SK-N-SH treated with all-trans-retinoic acid at 6 μM for 48 hours (cell line): ENCODE results near the gene ECE1.

Experiments
- ATAC-seq: fragments of 200-7000 bp; cut with Tn5 transposase; 3 replicates; pipeline ENCODE4 v1.9.1; 2020; ENCODE audit warnings: mild to moderate bottlenecking, moderate library complexity
- ARNTL ChIP-seq: fragments of 450-650 bp; formaldehyde crosslinking; IDR thresholded peaks from 2 replicates; pipeline ENCODE4 v1.5.0; 2020; ENCODE audit warnings: low read depth, mild to moderate bottlenecking, moderate library complexity, borderline replicate concordance
- BACH2 ChIP-seq: fragments of 250-450 bp; sonication (Bioruptor Pico); IDR thresholded peaks from 2 replicates; pipeline ENCODE4 v1.9.0; 2021; ENCODE audit warnings: mild to moderate bottlenecking, borderline replicate concordance
- CSDC2 ChIP-seq: fragments of 250-450 bp; sonication (Bioruptor Pico); IDR thresholded peaks from 2 replicates; pipeline ENCODE4 v1.5.0; 2020; ENCODE audit warnings: mild to moderate bottlenecking, moderate library complexity
- ESRRG ChIP-seq: fragments of 250-450 bp; sonication (Bioruptor Pico); IDR thresholded peaks from 2 replicates; pipeline ENCODE4 v1.6.1; 2021; ENCODE audit warnings: mild to moderate bottlenecking
- GLIS3 ChIP-seq: fragments of 250-450 bp; sonication (Bioruptor Pico); IDR thresholded peaks from 2 replicates; pipeline ENCODE4 v1.5.0; 2020; ENCODE audit warnings: mild to moderate bottlenecking, moderate library complexity
- ISL1 ChIP-seq: fragments of 250-450 bp; sonication (Bioruptor Pico); IDR thresholded peaks from 2 replicates; pipeline ENCODE4 v2.1.2; 2022; ENCODE audit warnings: mild to moderate bottlenecking, moderate library complexity
- PPARA ChIP-seq: fragments of 250-450 bp; sonication (Bioruptor Pico); IDR thresholded peaks from 2 replicates; pipeline ENCODE4 v1.5.0; 2020; ENCODE audit warnings: mild to moderate bottlenecking, borderline replicate concordance
- RARB ChIP-seq: fragments of 250-450 bp; sonication (Bioruptor Pico); IDR thresholded peaks from 2 replicates; pipeline ENCODE4 v1.8.0; 2021; ENCODE audit warnings: mild to moderate bottlenecking, moderate library complexity
- SNAI2 ChIP-seq: fragments of 250-450 bp; sonication (Bioruptor Pico); IDR thresholded peaks from 2 replicates; pipeline ENCODE4 v1.5.0; 2020; ENCODE audit warnings: mild to moderate bottlenecking, moderate library complexity
- TOX ChIP-seq: fragments of 250-450 bp; sonication (Bioruptor Pico); IDR thresholded peaks from 2 replicates; pipeline ENCODE4 v1.8.0; 2021; ENCODE audit warnings: mild to moderate bottlenecking, moderate library complexity, borderline replicate concordance
- ZC3H10 ChIP-seq: fragments of 250-450 bp; sonication (Bioruptor Pico); IDR thresholded peaks from 2 replicates; pipeline ENCODE4 v1.5.1; 2021; ENCODE audit warnings: mild to moderate bottlenecking, moderate library complexity
- ZFP3 ChIP-seq: fragments of 250-450 bp; sonication (Bioruptor Pico); IDR thresholded peaks from 2 replicates; pipeline ENCODE4 v1.5.0; 2020; ENCODE audit warnings: mild to moderate bottlenecking, moderate library complexity
- ZFP30 ChIP-seq: fragments of 450-650 bp; formaldehyde crosslinking; IDR thresholded peaks from 2 replicates; pipeline ENCODE4 v1.5.0; 2022; ENCODE audit warnings: mild to moderate bottlenecking, moderate library complexity
- ZNF70 ChIP-seq: fragments of 450-650 bp; formaldehyde crosslinking; IDR thresholded peaks from 2 replicates; pipeline ENCODE4 v1.5.0; 2020; ENCODE audit warnings: mild to moderate bottlenecking, moderate library complexity
- ZNF8 ChIP-seq: fragments of 450-650 bp; formaldehyde crosslinking; IDR thresholded peaks from 2 replicates; pipeline ENCODE4 v1.5.0; 2020; ENCODE audit warnings: mild to moderate bottlenecking, moderate library complexity
- TF ChIP-seq, protein P1 (sequence below): fragments of 250-450 bp; sonication (Bioruptor Pico); IDR thresholded peaks from 2 replicates; pipeline ENCODE4 v1.5.1; 2021; ENCODE audit warnings: mild to moderate bottlenecking, moderate library complexity
- TF ChIP-seq, protein P2 (sequence below): fragments of 250-450 bp; sonication (Bioruptor Pico); IDR thresholded peaks from 2 replicates; pipeline ENCODE4 v1.8.0; 2021; ENCODE audit warnings: low read depth, mild to moderate bottlenecking, moderate library complexity, borderline replicate concordance
- TF ChIP-seq, protein P3 (sequence below): fragments of 250-450 bp; sonication (Bioruptor Pico); IDR thresholded peaks from 2 replicates; pipeline ENCODE4 v1.8.0; 2020; ENCODE audit warnings: mild to moderate bottlenecking, moderate library complexity, borderline replicate concordance
- TF ChIP-seq, protein P4 (sequence below): fragments of 250-450 bp; sonication (Bioruptor Pico); IDR thresholded peaks from 2 replicates; pipeline ENCODE4 v1.5.0; 2020; ENCODE audit warnings: mild to moderate bottlenecking, moderate library complexity

The ECE1 gene

DNA sequence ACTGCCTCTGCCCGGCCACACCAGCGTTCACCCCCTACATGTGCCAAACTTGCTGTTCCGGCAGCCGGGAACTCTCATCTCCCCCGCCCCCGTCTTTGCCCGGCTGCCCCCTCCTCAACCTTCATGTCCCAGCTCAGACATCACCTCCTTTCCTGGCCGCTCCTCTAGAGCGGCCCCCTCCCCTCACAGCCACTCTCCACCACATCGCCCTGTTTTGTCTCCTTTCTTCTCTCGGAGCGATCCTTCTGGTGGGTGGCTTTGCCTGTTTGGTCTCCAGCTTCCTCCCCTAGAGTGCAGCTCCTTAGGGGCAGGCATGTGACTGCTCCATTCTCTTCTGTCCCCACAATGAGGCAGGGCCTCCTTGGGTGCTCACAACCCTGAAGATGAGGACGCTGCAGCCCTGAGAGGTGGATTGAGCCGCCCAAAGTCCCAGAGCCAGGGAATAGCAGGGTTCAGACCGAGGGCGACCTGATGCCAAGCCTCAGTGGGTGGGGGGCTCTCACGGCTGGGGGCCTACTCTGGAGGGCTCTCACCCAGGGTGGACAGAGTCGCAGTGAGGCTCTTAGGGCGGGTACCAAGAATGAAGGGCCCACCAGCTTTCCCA lies 44.9 kb upstream of the ECE1 start:
- TF ChIP-seq ARNTL (CRISPR knock-in tag) (no peak), ISL1 (no peak), CSDC2 (no peak), TOX (CRISPR knock-in tag) (no peak), ZNF8 (CRISPR knock-in tag) (no peak), SNAI2 (CRISPR knock-in tag) (no peak), ZC3H10 (CRISPR knock-in tag) (no peak), ESRRG (CRISPR knock-in tag) (no peak), ZFP3 (CRISPR knock-in tag) (no peak), ZFP30 (CRISPR knock-in tag) (no peak), PPARA (CRISPR knock-in tag) (no peak), ZNF70 (CRISPR knock-in tag) (no peak)
- TF ChIP-seq, protein P1, sequence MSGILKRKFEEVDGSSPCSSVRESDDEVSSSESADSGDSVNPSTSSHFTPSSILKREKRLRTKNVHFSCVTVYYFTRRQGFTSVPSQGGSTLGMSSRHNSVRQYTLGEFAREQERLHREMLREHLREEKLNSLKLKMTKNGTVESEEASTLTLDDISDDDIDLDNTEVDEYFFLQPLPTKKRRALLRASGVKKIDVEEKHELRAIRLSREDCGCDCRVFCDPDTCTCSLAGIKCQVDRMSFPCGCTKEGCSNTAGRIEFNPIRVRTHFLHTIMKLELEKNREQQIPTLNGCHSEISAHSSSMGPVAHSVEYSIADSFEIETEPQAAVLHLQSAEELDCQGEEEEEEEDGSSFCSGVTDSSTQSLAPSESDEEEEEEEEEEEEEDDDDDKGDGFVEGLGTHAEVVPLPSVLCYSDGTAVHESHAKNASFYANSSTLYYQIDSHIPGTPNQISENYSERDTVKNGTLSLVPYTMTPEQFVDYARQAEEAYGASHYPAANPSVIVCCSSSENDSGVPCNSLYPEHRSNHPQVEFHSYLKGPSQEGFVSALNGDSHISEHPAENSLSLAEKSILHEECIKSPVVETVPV (CRISPR knock-in tag): no peak
- TF ChIP-seq, protein P2, sequence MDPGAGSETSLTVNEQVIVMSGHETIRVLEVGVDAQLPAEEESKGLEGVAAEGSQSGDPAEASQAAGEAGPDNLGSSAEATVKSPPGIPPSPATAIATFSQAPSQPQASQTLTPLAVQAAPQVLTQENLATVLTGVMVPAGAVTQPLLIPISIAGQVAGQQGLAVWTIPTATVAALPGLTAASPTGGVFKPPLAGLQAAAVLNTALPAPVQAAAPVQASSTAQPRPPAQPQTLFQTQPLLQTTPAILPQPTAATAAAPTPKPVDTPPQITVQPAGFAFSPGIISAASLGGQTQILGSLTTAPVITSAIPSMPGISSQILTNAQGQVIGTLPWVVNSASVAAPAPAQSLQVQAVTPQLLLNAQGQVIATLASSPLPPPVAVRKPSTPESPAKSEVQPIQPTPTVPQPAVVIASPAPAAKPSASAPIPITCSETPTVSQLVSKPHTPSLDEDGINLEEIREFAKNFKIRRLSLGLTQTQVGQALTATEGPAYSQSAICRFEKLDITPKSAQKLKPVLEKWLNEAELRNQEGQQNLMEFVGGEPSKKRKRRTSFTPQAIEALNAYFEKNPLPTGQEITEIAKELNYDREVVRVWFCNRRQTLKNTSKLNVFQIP: no peak
- peak; percentile 3; the same call in 2 of the 3 replicates for ATAC-seq

DNA sequence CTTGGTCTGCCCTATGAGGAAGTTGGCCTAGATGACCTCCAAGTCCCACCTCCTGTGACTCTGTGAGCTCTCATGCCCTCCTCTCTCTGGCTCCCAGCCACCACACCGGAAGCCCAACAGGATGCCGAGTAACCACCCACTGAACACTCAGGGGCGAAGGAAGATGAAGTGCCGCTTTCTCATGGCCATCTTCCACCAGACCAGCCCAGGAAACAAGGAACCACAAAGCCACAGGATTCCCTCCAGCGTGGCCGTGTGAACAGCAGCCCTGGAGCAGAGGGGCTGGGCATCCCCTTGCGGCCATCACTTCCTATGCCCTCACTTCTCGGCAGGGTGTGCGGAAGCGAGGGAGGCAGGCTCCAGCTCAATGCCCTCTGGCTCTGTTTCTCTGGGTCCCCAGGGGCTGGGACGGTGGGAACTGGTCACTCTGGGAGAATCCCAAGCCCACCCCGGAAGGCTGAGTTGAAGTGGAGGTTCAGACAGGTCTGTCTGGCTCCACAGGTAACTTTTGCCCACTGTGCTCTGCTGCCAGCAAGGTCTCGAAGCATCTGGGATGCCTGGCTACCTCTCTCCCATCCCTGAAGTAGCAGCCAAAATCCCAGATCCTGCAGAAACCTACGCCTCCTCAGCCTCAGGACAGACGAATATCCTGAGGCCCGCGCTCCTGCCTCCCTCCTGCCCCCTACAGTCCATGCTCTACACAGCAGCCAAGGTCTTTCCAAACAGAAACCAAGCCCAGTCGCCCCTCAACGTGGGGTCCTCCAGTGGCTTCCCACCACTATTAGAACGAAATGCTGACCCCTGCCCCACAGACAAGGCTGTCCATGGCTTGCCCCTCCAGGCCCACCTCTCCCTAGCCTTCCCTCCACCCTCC lies 44.2 kb upstream of the ECE1 start:
- ATAC-seq: peak; percentile 90

More for the DNA sequence above, 44.2 kb upstream of the ECE1 start:
- TF ChIP-seq CSDC2 (no peak), ZFP3 (CRISPR knock-in tag) (no peak), RARB (CRISPR knock-in tag) (no peak), ZNF70 (CRISPR knock-in tag) (no peak), GLIS3 (no peak), ZC3H10 (CRISPR knock-in tag) (no peak), BACH2 (no peak), PPARA (CRISPR knock-in tag) (no peak), ZFP30 (CRISPR knock-in tag) (no peak), ARNTL (CRISPR knock-in tag) (no peak), SNAI2 (CRISPR knock-in tag) (no peak)
- TF ChIP-seq, protein P2: no peak
- TF ChIP-seq, protein P1 (CRISPR knock-in tag): no peak
- TF ChIP-seq, protein P3, sequence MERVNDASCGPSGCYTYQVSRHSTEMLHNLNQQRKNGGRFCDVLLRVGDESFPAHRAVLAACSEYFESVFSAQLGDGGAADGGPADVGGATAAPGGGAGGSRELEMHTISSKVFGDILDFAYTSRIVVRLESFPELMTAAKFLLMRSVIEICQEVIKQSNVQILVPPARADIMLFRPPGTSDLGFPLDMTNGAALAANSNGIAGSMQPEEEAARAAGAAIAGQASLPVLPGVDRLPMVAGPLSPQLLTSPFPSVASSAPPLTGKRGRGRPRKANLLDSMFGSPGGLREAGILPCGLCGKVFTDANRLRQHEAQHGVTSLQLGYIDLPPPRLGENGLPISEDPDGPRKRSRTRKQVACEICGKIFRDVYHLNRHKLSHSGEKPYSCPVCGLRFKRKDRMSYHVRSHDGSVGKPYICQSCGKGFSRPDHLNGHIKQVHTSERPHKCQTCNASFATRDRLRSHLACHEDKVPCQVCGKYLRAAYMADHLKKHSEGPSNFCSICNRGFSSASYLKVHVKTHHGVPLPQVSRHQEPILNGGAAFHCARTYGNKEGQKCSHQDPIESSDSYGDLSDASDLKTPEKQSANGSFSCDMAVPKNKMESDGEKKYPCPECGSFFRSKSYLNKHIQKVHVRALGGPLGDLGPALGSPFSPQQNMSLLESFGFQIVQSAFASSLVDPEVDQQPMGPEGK (CRISPR knock-in tag): no peak
- TF ChIP-seq, protein P4, sequence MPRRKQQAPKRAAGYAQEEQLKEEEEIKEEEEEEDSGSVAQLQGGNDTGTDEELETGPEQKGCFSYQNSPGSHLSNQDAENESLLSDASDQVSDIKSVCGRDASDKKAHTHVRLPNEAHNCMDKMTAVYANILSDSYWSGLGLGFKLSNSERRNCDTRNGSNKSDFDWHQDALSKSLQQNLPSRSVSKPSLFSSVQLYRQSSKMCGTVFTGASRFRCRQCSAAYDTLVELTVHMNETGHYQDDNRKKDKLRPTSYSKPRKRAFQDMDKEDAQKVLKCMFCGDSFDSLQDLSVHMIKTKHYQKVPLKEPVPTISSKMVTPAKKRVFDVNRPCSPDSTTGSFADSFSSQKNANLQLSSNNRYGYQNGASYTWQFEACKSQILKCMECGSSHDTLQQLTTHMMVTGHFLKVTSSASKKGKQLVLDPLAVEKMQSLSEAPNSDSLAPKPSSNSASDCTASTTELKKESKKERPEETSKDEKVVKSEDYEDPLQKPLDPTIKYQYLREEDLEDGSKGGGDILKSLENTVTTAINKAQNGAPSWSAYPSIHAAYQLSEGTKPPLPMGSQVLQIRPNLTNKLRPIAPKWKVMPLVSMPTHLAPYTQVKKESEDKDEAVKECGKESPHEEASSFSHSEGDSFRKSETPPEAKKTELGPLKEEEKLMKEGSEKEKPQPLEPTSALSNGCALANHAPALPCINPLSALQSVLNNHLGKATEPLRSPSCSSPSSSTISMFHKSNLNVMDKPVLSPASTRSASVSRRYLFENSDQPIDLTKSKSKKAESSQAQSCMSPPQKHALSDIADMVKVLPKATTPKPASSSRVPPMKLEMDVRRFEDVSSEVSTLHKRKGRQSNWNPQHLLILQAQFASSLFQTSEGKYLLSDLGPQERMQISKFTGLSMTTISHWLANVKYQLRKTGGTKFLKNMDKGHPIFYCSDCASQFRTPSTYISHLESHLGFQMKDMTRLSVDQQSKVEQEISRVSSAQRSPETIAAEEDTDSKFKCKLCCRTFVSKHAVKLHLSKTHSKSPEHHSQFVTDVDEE (CRISPR knock-in tag): no peak
- TF ChIP-seq, all 23 proteins: peak for 0
